Measurements from ENCODE around the gene DPRX.

DNA sequence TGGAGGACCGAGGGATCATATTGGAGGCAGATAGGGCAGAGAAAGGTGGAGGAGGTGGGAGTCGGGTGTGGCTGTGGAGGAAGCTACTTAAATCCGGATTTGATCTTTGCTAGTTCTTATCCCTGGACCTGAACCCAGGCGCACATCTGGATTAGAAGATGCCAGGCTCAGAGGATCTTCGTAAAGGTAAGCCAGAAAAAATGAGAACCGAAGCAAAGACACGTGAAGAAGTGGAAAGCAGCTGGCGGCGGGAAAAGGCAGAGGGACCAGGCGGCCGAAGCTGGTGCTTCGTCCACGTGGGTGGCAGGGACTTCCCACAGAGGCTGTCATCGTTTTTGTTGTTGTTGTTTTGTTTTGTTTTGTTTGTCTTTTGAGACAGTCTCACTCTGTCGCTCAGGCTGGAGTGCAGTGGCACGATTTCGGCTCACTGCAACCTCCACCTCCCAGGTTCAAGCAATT lies at the start of gene DPRX:
- TF ChIP-seq, protein P1, sequence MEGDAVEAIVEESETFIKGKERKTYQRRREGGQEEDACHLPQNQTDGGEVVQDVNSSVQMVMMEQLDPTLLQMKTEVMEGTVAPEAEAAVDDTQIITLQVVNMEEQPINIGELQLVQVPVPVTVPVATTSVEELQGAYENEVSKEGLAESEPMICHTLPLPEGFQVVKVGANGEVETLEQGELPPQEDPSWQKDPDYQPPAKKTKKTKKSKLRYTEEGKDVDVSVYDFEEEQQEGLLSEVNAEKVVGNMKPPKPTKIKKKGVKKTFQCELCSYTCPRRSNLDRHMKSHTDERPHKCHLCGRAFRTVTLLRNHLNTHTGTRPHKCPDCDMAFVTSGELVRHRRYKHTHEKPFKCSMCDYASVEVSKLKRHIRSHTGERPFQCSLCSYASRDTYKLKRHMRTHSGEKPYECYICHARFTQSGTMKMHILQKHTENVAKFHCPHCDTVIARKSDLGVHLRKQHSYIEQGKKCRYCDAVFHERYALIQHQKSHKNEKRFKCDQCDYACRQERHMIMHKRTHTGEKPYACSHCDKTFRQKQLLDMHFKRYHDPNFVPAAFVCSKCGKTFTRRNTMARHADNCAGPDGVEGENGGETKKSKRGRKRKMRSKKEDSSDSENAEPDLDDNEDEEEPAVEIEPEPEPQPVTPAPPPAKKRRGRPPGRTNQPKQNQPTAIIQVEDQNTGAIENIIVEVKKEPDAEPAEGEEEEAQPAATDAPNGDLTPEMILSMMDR (IDR thresholded peaks at IDR 0.05), result no peak
- TF ChIP-seq POLR2AphosphoS5 (IDR thresholded peaks at IDR 0.05) (no peak), POLR2A (IDR thresholded peaks at IDR 0.05) (no peak)
